ENCODE data around the gene GPR45.
A peak's percentile ranks its signal among the peaks of the same experiment; 100 is the strongest.

GPR45 gene

DNA sequence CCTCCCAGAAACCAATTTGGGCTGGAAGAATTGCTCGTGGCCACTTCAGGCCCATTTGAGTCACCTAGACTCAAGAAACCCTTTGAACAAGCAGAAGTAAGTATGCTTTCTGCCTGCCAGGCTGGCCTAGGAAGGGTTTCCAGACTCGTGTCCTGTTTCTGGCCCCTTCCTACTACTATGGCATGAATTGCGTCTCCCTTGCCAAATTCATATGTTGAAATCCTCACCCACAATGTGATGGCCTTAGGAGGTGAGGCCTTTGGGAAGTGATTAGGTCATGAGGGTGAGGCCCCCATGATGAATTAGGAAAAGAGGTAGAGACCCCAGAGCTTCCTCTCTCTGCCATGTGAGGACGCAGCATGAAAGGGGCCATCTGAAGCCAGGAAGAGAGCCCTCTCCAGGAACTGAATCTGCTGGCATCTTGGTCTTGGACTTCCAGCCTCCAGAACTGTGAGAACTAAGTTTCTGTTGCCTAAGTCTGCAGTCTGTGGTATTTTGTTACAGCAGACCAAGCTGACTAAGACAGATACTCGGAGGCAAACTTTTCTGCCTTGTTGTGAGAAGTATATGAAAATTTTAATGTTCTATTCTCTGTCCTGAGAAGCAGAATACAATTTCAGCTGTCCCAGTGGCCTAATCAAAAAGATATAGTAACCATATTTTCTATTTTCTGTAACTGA is 13.1 kb downstream of the GPR45 start:
- DNase-seq, result no peak

DNA sequence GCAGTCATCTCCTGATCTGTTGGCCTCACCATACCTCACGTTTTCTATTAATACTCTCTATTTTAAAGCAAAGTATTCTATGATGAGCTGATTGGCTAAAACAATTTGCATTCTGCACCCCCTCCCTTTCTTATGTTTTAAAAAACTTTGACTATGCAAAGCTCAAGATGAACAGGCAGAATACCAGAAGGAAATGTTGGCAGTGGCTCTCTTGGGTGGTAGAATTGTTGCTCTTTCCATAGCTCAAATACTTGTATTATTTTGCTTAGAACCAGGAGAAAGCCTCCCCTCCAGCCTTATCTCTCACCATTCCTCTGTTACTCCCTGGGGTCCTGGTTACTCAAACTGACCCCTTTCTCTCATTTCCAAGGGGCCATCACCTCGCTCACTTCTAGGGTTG is 14.4 kb downstream of the GPR45 start:
- DNase-seq, result no peak

DNA sequence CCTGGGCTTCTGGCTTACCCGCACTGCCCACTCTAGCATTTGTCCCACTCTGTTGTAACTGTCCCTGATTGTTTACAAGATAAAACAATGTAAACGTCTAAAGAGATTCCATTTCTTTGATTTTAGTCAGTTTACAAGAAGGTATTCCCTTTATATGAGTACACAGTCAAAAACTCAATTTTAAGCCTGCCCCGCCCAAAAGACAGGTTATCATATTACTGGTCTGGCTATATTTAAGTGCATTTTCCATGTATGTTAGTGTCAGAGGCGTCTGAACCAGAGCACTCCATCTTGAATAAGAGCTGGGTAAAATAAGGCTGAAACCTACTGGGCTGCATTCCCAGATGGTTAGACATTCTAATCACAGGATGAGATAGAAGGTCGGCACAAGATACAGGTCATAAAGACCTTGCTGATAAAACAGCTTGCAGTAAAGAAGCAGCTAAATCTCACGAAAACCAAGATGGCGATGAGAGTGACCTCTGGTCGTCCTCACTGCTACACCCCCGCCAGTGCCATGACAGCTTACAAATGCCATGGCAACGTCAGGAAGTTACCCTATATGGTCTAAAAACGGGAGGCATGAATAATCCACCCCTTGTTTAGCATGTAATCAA is 15.0 kb downstream of the GPR45 start:
- no peak for DNase-seq

DNA sequence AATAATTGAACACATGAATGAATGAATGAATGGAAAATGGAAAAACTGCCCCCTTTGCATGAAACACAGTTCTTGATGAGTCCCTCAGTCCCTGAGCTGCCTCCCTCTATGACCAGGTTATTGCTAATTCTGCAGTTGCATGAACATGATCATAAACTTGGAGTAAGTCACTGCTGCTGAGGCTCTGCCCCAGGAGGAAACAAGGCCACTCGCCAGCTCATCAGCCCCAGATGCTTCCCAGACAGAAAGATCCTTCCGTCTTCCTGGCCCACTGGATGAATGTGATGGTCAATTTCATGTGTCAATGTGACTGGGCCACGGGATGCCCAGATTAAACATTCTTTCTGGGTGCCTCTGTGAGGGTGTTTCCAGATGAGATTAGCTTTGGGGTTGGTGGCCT is 16.4 kb downstream of the GPR45 start:
- DNase-seq, result no peak

- DNase-seq, result no peak
Measured at GRCh38 chr2:105258835-105259350, 17.4 kb downstream of the GPR45 start.

DNA sequence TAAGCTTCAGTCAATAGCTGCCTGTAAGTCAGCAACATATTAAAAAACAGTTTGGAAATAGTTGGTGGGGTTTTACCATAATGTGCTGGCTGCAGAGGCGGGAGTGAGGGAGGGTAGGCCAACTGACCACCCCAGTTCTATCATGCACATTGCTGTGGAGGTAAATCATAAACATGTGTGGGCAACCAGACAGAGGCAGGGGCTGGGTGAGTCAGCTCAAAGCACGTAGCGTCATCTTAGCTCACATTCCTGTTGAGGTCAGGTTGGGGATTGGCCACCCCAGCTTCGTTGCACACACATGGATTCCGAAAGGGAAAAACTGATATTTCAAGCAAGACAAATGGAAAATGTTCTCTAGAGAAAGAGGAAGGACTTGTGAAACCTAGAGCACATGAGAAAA is 19.5 kb downstream of the GPR45 start:
- DNase-seq, result no peak

- no peak for DNase-seq
Measured at GRCh38 chr2:105262651-105263091, 21.1 kb downstream of the GPR45 start.

GRCh38 chr2:105269426-105269825 is 27.9 kb downstream of the GPR45 start:
- no peak for DNase-seq

GRCh38 chr2:105271393-105272045 is 30.0 kb downstream of the GPR45 start:
- no peak for DNase-seq

GRCh38 chr2:105272176-105272575 is 30.6 kb downstream of the GPR45 start:
- no peak for DNase-seq

DNA sequence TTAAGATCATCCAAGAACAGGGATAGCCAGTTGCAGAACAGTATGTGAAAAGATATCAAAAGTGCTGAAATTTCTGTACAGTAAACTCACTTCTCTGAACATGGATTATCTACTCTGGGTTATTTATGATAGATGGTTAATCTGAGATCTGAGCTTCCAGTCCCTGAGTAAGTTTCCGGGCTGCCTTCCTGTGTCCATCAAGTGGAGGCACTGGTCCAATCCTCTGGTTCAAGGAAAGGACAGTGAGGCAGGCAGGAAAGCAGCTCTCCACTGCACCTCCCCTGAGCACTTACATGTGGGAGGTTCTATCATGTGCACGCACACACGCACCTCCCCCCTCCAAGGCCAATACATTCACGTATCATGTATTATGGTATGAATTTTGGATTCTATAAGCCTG is 32.5 kb downstream of the GPR45 start:
- no peak for DNase-seq

- no peak for DNase-seq
Measured at GRCh38 chr2:105278654-105279053, 37.1 kb downstream of the GPR45 start.

DNA sequence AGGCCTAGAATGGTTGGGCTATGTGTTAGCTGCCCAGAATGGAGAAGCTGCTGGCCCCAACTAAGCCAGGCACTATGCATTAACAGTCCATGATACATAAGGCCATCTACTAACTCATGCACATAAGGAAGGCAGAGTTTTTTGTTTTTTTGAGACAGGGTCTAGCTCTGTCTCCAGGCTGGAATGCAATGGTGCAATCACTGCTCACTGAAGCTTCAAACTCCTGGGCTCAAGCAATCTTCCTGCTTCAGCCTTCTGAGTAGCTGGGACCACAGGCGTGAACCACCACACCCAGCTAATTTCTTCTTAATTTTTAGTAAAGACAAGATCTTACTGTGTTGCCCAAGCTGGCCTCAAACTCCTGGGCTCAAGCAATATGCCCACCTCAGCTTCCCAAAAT is 37.6 kb downstream of the GPR45 start:
- no peak for DNase-seq

- DNase-seq, result no peak
Measured at GRCh38 chr2:105280281-105280680, 38.7 kb downstream of the GPR45 start.

DNA sequence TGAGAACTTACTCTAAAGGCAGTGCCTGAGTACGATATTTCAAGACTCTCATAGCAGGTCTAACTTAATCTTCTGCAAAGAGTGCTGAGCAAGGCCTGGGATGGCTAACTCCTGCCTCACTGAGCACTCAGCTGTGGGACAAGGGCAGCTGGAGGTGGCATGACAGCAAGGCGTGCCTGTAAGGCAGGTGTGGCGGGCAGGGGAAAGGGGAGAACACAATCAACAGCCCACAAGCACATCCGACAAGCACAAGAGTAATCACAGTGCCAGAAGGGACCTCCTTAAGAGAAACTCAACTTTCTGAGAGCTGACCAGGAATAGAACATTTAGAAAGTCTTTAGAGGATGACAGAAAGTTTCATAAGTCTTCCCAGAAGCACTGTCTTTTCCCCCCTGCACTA is 42.0 kb downstream of the GPR45 start:
- no peak for DNase-seq

- DNase-seq, result peak; percentile 2
Measured at GRCh38 chr2:105287692-105288091, 46.1 kb downstream of the GPR45 start.

DNA sequence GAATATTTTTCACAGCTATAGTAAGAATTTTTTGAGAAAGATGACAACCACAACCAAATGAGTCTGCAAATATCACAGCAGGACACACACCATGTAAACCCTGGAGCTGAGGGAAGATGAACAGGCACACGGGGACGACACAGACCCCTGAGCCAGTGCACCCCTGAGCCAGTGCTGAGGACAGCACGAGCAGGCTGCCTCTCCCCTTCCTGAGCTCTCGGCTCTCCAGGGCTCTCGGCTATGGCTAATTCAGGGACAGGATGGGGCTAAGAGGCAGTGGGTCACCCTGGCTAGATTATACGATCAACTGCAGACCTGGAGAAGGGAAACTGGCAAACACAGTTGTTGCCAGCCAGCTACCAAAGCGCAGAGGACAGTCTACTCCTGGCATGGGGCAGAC is 46.6 kb downstream of the GPR45 start:
- no peak for DNase-seq

- no peak for DNase-seq
Measured at GRCh38 chr2:105290981-105291660, 49.6 kb downstream of the GPR45 start.

- no peak for DNase-seq
Measured at GRCh38 chr2:105291981-105292380, 50.4 kb downstream of the GPR45 start.
